ENCODE measurements around the gene BIN2.
A peak's percentile ranks its signal among the peaks of the same experiment; 100 is the strongest.
"Not testable (repeated sequence)": the region's sequence is repeated elsewhere in the genome, so short reads cannot be mapped to it uniquely, and the experiment has no call there.

The BIN2 gene

DNA sequence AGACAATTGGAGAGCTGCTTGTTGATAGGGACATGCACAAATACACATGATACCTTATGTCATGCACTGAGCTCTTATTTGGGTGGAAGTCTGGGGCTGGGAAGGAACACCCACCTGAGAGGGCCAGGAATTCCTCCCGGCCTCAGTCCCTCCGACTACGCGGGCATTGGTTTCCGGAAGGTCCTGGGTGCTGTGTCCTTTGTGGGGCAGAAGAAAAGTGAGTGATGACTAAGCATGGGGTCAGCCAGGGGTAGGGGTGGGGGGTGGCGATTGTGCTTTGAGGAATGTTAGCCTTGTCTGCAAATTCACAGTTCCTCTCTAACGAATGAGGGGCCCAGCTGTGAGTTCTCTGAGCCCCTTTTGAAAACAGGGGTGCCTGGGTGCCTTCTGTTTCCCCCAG is 21.7 kb upstream of the BIN2 start:
- no peak for DNase-seq (ENCODE audit: low spot score)

DNA sequence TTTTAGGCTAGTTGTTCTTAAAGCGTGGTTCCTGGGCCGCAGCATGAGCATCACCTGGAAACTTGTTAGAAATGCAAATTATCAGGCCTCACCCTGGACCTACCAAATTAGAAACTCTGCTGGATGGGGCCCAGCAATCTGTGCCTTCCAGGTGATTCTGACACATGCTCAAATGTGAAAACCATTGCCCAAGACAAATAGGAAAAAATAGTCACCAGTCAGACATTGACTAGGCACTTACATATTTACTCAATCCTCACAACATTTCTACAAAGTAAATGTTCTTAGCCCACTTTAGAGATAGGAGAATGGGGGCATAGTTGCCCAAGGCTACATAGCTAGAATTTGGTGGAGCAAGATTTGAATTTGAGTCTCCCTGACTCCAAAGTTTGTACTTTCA is 19.2 kb upstream of the BIN2 start:
- no peak for DNase-seq (ENCODE audit: low spot score)

DNA sequence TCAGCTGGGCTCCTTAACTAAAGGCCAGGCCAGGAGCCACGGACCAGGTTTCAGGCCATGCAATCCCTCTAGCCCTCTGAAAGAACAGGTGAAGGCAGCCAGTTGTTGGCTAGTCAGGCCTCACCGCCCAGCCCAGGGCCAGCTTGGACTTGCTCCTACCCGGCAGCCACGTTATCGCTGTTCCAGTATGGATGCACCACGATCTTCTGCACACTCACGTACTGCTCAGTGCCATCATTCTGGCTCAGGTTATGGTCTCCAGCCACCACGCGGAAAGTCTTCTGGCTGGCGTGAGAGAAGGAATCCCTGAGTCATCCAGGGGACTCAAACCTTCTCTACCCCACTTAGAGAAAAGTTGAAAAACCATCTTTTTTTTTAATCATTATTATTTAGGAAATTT is 18.4 kb upstream of the BIN2 start:
- DNase-seq (ENCODE audit: low spot score), result no peak

DNA sequence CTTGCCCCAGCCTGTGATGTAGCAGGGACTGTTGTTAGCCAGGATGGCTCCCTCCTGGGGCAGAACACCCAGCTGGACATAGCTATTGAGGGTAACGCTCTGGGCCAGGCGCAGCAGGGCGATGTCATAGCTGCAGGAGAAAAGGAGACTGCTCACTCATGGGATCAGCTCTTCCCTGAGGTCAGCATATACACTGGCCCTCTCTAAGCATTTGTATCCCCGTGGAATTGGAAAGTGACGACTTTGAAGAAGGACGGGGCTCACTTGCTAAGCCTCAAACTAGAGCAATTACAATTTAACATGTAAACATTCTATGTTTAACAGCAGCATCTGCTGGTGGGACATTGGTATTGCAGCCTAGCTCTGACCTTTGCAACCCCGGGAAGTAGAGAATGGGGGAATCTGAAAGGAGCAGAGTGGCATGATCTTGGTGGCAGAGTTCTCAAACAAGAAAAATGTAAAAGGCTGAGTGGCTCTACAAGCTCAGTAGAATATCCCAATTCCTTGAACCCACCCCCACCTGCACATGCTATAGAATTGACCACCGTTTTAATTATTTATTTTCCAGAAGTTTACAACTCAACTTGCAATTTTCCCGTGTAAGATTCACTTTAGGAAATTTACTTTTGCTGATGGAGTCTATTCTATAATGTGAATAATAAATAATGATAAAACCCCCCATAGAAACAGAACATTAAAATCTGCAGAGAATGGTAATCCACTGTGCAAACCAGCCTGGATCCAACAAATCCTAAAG is 17.5 kb upstream of the BIN2 start:
- DNase-seq (ENCODE audit: low spot score), result peak; percentile 78

DNA sequence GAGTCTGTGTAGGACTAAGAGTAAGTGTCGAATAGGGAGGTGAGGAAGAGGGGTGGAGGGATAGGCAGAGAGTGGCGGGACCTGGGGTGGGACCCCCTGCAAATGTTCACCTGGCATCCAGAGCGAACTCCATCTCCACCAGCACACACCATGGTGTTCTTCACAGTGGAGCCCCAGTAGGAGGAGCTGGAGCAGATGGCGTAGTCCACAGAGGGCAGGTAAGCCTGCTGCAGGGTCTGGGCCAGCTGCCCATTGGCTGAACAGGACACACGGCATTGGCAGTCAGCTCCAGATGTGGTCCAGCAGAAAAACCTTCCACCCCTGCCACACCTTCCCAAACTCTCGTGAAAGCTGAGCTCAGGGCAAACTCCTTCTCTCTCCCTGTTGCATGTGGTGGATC is 15.8 kb upstream of the BIN2 start:
- no peak for DNase-seq (ENCODE audit: low spot score)

DNA sequence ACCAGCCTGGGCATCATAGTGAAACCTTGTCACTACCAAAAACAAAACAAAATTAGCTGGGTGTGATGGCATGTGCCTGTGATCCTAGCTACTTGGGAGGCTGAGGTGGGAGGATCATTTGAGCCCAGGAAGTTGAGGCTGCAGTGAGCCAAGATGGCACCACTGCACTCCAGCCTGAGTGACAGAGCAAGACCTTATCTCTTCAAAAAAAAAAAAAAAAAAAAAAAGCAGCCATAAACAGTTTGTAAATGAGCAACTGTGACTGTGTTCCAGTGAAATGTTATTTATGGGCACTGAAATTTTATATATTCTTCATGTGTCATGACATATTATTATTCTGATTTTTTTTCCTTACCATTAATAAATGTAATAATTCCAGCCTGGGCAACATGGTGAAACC is 13.4 kb upstream of the BIN2 start:
- DNase-seq (ENCODE audit: low spot score), result peak; percentile 39

DNA sequence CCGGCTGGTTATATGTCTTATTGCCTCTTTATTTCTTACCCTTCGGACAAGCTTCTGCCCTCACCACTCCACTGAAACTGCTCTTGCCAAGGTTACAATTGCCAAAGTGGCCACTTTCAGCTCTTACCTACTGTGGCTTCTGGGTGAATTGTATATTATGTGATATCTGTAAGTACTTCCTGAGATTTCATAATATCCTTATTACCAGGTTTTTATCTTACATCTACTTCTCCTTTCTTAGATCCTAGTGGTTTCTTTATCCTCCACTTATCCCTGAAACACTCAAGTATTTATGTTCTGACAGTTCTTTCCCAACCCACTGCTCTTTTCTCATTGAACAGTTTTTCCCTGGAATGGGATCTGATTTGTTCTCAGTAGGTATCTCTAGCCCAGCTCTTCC is 12.0 kb upstream of the BIN2 start:
- DNase-seq (ENCODE audit: low spot score), result no peak

DNA sequence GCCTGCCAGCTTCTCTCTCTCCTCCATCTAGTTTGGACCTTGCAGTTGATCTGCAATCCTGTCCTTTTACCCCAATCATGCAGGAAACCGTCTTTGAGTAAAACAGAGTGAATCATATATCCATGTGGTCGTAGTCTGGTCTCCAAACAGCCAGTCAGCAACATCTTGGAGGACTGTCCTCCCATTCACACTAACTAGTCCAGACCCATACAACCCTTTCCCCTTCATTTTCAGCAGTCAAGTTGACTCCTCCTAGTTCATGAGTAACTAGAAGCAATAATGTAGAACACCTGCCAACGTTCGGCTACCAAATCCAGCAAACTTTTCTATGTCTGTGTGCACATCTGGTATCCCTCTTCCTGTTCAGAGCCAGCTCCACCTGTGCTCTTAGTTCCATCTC is 10.8 kb upstream of the BIN2 start:
- DNase-seq (ENCODE audit: low spot score), result no peak

DNA sequence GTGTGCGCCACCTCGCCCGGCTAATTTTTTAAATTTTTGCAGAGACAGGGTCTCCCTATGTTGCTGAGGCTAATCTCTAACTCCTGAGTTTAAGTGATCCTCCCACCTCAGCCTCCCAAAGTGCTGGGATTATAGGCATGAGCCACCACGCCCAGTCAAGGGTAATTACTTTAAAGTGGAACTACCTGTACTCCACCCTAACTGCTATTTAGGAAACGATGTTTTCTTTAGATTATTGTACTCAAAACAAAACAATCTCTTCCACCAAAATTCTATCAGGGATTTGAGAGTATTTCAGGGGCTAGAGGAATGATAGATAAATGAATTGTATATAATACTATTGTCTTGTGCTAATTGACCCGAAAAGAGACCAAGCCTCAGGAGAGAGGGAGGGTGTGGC is 9.6 kb upstream of the BIN2 start:
- no peak for DNase-seq (ENCODE audit: low spot score)

DNA sequence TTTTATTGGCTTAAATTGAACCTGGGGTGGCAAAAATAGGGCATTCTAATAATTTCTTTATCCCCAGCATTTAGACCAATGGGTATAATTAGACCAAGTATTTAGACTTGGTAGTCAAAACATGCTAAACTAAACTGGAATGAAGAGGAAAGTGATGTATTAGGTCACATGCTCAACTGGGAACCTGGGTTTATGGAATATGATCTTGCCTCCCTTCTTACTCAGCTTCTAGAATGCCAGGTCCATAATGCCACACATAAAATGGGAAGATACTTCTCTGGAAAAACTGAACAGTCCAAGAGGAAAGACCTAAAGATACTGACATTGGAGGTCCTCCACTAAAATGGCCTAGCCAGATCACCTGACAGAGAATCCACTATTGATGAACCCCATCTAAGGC is 6.2 kb upstream of the BIN2 start:
- no peak for DNase-seq (ENCODE audit: low spot score)

DNA sequence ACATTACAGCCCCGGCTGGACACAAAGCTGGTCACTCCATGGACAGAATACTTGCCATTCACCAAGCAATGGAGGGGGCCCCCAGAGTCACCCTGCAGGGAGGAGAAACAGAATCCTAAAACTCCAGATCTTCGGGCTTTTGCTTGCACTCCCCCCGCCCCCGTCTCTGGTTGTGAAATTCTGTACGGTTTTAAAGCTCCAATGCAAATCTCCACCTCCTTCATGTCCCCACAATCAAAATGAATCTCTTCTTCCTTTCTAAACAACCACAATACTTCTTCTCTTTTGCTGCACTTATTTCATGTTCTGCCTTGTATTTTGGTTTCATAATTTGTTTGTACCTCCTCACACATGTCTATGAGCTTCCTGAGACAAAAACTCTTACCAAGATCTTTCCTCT is 5.8 kb upstream of the BIN2 start:
- no peak for DNase-seq (ENCODE audit: low spot score)

DNA sequence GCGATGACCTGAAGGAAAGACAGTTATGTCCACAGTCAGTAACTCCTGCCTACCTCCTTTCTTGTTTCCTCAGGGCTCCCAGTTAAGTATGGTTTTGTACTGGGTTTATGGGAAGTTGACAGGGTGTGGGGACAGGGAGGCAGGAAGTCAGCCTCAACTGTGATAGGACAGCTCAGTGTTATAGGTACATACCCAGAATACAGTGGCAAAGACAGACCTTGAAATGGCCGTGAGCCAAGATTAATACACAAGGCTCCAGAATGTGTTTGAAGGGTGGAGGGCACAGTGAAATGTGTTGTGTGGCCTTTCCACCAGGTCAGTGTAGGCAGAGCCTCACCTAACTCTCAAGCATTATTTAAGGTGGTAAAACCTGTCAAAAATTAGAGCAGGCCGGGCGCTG is 4.6 kb upstream of the BIN2 start:
- DNase-seq (ENCODE audit: low spot score), result no peak

DNA sequence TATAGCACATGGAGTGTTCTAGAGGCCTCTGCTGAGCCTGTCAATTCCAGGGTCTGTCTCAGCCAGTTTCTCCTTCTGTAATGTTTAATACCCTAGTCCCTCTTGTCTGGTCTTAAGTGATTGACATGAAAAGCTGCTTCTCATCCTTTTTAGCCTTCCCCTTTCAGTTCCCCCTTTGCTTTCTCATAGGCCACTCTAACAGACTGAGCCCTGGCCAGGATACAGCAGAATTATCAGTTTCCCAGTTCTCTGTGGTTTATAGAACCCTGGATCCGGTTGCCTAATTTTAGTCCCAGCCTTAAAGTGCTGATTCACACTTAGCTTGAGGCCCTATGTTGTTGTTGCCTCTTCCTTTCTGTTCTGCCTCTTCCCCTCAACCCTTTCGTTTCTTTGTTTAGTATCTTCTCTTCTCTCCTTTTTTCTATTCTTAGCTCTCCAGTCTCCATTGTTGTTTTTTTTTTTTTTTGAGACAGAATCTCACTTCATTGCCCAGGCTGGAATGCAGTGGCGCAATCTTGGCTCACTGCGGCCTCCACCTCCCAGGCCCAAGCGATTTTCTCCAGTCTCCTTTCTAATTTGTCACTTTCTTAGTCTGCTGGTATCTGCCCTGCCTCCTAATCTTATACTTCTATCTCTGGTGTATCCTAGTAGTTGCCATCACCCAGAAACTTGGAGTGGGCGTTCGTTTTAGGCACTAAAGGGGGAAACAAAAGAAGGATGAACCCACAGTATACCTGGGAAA is 2.9 kb upstream of the BIN2 start:
- peak; percentile 43 for DNase-seq (ENCODE audit: low spot score)

DNA sequence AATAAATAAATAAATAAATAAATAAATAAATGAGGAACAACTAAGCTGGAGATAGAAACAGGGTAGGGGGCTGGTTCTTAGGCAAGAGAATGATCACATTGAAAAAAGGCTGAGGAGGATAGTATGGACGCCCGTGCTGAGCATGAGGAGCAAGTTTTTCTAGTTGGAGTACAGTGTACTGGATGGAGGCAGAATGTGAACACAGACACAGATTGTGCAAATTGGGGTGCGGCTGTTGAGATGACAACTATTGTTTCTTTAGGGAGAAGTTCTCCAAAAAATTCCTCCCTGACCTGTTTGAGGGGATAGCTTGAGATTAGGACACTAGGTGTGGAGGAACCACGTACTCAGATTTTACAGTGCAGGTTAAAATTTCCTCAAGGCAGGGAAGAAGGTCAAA is 979 bp upstream of the BIN2 start:
- DNase-seq (ENCODE audit: low spot score), result no peak

DNA sequence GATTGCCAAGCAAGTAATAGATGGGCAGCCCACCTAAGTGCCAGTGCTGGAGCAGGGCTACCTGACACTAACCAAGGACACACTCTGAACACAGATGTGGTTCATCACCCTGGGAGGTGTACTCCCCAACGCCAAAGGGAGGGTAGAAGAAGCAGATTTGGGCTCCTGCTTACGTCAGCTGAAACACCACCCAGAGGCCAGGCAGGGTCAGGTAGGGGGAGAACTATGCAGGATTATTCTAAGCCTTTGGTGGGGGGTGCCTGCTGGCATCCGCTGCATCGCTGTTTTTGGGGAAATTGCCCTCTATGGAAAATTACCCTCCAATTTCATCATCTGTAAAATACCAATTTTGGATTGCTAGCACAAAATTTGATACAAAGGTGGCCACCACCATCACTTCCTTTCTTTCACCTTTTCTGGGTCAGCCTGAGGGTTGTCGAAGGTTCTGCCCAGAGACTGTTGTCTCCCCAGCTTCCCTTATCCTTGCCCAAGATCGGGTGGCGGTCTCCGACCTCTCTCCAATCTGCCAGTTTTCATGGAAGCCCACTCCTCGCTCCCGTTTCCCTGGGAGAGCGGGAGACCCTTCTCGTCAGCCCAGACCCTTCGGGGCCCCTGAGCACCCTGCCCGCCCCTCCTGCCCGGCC is 535 bp downstream of the BIN2 start:
- DNase-seq (ENCODE audit: low spot score), result peak; percentile 30

DNA sequence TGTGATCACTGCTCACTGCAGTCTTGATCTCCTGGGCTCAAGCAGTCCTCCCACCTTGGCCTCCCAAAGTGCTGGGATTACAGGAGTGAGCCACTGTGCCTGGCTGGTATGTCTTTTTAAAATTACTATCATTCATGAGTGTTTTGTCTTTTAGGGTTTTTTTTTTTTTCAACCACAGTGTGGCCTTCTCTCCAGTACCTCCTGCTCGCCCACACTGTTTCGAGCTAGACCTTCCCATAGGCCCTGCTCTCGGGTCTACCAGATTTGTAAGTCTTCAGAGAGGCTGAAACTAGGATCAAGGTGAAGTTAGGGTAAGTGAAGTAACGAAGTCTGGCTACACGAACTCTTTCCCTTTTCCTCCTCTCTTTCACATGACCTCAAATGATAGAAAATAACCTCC is 1.5 kb downstream of the BIN2 start:
- DNase-seq (ENCODE audit: low spot score), result no peak

DNA sequence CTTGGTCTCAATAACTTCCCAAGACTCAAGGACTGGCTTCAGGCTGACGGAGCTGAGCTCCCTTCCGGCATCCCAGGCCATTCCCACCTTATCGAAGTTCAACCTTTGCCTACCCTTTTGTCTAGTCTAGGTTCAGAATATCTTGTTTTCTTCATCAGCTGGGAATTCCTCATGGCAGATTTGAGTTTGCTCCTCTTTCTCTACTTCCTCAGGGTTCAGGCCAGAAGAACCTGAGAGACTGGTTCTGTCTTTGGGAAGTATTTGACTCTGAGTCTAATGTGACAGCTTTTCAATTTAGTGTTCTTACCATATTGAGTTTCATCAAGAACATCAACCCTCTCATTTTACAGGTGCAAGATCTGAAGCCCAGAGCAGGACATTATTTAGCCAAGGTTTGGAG is 2.1 kb downstream of the BIN2 start:
- no peak for DNase-seq (ENCODE audit: low spot score)

DNA sequence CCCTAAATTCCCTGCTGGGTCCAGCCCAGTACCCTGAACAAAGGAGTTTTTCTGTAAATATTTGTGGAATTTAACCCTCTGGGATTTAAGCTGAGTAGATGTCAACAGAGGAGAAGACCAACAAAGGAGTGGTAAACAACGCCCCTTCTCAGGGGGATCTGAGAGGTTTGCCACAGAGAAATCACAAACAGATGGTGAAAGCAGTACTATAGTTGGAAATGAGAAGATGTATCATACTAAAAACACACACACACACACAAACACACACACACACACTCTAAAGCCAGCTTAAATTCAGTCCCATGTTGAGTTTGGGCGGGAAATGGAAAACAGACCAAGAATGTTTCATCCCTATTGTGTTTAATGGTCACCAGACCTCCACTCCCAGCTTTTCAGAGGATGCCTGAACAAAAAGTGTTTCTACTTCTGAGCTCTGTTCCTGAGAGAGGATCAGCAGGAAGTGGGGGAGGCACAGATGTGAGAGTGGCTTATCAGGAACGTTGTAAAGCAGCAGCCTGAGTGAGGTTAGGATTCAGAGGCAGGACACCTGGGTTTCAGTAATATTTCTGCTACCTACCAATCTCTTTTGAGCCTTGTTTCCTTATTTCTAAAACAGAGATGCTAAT is 3.2 kb downstream of the BIN2 start:
- no peak for DNase-seq (ENCODE audit: low spot score)

DNA sequence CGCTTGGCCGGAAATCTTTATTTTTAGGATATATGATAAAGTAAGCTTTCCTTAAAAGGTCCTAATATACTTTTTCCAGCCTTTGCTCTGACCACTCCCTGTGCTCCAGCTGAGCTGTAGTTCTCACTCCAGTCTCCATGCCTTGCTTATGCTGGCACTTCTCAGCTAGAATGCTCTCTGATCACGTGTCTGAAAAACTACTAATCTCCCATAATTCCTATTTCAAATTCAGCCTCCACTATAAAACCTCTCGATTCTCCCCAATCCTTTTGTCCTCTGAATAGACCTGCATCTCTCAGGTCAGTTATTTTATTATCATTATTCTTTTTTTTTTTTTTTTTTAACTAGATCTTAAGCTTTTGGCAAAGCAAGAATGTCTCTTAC is 3.7 kb downstream of the BIN2 start:
- no peak for DNase-seq (ENCODE audit: low spot score)

DNA sequence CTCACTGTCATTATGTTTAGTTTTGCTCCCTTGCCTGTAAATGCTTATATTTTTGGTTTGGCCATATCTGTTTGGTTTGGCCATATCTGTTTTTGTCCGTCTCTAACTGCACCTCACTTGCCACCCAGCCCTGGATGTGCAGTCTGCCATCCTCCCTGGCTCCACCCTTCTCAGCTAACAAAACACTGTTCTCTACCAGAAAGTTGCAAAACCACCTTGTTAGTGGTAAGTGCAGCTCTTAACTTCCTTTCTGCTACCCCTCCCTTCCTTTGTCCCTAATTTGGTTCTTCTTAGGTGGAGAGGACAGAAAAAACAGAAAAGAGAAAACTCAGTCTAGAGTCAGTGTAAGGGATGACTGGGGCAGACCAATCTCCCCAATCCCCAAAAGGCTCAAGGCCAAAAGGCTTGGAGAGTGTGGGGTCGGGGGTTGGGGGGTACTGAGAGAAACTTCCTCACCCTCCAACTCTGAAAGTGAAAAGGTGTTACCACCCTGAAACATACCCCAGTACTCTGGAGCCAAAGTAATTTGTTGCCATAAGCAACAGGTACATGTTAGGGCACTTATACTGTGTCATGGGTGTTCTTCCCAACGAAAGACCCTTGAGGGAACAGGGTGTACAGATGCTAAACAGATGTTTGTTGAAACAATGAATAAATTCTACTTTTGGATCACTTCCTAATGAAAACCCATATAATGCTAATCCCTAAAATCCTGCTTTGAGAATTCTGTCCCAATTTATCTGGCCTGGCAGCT is 5.0 kb downstream of the BIN2 start:
- no peak for DNase-seq (ENCODE audit: low spot score)

DNA sequence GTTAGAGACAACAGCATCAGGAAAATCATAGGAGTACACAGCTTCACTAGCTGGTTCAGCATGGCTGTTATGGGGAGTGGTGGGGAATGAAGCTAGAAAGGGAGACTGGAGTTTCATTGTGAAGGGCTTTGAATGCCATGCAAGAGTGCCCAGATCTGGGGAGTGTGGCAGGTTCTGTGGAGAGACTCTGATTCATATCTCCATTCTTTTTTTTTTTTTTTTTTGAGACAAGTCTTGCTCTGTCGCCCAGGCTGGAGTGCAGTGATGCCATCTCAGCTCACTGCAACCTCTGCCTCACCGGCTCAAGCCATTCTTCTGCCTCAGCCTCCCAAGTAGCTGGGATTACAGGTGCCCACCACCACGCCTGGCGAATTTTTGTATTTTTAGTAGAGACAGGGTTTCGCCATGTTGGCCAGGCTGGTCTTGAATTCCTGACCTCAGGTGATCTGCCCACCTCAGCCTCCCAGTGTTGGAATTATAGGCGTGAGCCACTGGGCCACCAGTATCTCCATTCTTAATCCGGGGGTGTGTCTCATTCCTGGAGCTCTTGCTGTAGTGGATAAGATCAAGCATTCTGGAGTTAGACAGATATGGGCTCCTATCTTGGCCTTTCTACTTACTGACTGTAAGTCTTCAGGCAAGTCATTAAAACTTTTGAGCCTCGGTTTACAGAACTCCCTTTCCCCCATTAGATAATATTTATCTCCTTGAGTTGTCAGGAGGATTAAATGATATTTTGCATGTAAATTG is 5.7 kb downstream of the BIN2 start:
- DNase-seq (ENCODE audit: low spot score), result not testable (repeated sequence)

DNA sequence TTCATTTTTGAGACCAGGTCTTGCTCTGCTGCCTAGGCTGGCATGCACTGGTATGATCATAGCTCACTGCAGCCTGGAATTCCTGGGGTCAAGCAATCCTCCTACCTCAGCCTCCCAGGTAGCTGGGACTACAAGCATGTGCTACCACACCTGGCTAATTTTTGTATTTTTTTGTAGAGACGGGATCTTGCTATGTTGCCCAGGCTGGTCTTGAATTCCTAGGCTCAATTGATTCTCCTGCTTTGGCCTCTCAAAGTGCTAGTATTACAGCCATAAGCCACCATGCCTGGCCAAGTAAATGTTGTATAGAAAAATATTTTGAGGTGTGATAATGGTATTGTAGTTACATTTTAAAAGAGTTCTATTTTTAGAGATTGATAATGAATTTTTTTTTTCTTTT is 12.6 kb downstream of the BIN2 start:
- DNase-seq (ENCODE audit: low spot score), result no peak

Data from hematopoietic multipotent progenitor cell treated with erythropoietin and hydrocortisone succinate and interleukin-3 and kit ligand, for 17 days (in vitro differentiated cells).